Ovary (tissue), 3 donors: ENCODE measurements around the gene KRT86.

ENCODE experiments used
- EP300 ChIP-seq: sonication (generic); formaldehyde crosslinking; IDR thresholded peaks from one replicate; pipeline ENCODE4 v1.6.1; 2017; ENCODE audit warnings: antibody characterized with exemption
- POLR2A ChIP-seq: fragments of 450-650 bp; IDR thresholded peaks from one replicate; pipeline ENCODE4 v1.6.1; 2017; ENCODE audit warnings: antibody characterized with exemption, mild to moderate bottlenecking, moderate library complexity
- TF ChIP-seq, protein P1 (sequence below), 3 donors: fragments of 450-650 bp in 2 of 3; fragments of 200-600 bp in 1 of 3; IDR thresholded peaks; one replicate each; pipeline versions ENCODE4 v1.5.1 to v1.8.0; 2016 to 2022; ENCODE audit warnings: antibody characterized with exemption in 3 of 3, mild to moderate bottlenecking in 1 of 3
- donor health status: DM: no; HTN: no; CAD: no.

DNA sequence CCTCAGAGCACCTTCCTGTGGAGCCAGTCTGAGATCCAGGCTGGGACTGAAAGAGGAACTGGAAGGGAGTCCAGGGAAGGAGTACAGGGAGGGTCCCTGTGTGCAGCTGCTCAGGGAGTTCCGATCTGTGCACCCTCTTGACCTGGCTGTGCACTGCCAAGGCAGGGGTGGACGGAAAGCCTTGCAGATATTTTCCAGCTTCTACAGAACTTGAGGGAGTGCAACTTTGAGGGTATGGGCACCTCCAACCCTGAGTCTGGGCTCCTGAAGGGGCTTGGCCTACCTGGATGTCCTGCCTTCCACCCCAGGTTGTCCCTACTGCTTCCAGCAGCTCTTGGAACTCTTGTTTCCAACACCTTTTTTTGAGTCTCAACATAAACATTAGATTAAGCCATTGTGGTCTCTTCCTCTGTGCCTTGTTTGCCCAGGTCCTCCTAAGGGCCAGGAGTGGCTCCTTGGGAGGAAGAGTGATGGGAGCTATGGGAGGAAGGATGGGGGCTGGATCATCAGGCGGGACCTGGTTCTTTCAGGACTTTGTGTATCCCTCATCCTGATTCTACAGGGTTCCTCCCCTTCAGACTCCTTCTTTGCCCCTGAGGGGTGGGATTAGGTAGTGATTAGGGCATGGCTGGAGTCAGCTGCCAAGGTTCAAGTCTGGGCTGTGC, 37.9 kb upstream of the KRT86 start:
- TF ChIP-seq, protein P1, sequence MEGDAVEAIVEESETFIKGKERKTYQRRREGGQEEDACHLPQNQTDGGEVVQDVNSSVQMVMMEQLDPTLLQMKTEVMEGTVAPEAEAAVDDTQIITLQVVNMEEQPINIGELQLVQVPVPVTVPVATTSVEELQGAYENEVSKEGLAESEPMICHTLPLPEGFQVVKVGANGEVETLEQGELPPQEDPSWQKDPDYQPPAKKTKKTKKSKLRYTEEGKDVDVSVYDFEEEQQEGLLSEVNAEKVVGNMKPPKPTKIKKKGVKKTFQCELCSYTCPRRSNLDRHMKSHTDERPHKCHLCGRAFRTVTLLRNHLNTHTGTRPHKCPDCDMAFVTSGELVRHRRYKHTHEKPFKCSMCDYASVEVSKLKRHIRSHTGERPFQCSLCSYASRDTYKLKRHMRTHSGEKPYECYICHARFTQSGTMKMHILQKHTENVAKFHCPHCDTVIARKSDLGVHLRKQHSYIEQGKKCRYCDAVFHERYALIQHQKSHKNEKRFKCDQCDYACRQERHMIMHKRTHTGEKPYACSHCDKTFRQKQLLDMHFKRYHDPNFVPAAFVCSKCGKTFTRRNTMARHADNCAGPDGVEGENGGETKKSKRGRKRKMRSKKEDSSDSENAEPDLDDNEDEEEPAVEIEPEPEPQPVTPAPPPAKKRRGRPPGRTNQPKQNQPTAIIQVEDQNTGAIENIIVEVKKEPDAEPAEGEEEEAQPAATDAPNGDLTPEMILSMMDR (IDR thresholded peaks at IDR 0.05) = no peak
- TF ChIP-seq POLR2A (no peak), EP300 (no peak)
